Liver (tissue), 9 donors: ENCODE measurements around the gene KXD1. TPM values are rescaled to one million over a fixed set of nuclear protein-coding genes. Genes with fewer than 3 reads are reported as not detected.
A peak's percentile ranks its signal among the peaks of the same experiment; 100 is the strongest.

ENCODE experiments used
- DNase-seq: peaks from one replicate; pipeline ENCODE4 v3.0.0-alpha.2; 2017; ENCODE audit warnings: low spot score
- H3K27ac ChIP-seq, 2 donors: one replicate each; pipeline ENCODE4 v1.7.0; 2013; ENCODE audit warnings: inconsistent platforms in 2 of 2, low read length in 2 of 2, control low read depth in 1 of 2, low read depth in 1 of 2, mild to moderate bottlenecking in 1 of 2
- H3K27me3 ChIP-seq, 4 donors: one replicate each; pipeline versions ENCODE4 v1.6.1 to v1.7.0; 2013; ENCODE audit warnings: low read length in 3 of 4, inconsistent platforms in 1 of 4, mild to moderate bottlenecking in 1 of 4, moderate library complexity in 1 of 4; ENCODE audit not compliant: control insufficient read depth in 4 of 4, insufficient read depth in 4 of 4
- H3K36me3 ChIP-seq, 4 donors: one replicate each; pipeline versions ENCODE4 v1.6.1 to v1.7.0; 2013; ENCODE audit warnings: low read length in 3 of 4, mild to moderate bottlenecking in 3 of 4, low read depth in 1 of 4, moderate library complexity in 1 of 4; ENCODE audit not compliant: control insufficient read depth in 4 of 4, insufficient read depth in 3 of 4
- H3K4me1 ChIP-seq, 4 donors: one replicate each; pipeline versions ENCODE4 v1.6.1 to v1.7.0; 2013; ENCODE audit warnings: low read length in 3 of 4, mild to moderate bottlenecking in 3 of 4, moderate library complexity in 1 of 4; ENCODE audit not compliant: control insufficient read depth in 4 of 4, insufficient read depth in 4 of 4
- H3K4me3 ChIP-seq, 3 donors: one replicate each; pipeline versions ENCODE4 v1.6.1 to v1.7.0; 2013; ENCODE audit warnings: low read length in 3 of 3, control low read depth in 1 of 3, low read depth in 1 of 3, mild to moderate bottlenecking in 1 of 3
- H3K9ac ChIP-seq, 2 donors: one replicate each; pipeline ENCODE4 v1.7.0; 2013; ENCODE audit warnings: low read length in 2 of 2, mild to moderate bottlenecking in 2 of 2, moderate library complexity in 2 of 2, control low read depth in 1 of 2, low read depth in 1 of 2
- H3K9me3 ChIP-seq, 4 donors: one replicate each; pipeline versions ENCODE4 v1.6.1 to v1.7.0; 2013; ENCODE audit warnings: low read length in 3 of 4; ENCODE audit not compliant: control insufficient read depth in 4 of 4
- EGR1 ChIP-seq, 2 donors: IDR thresholded peaks; 2 replicates each; pipeline ENCODE4 v1.6.1; 2016 to 2018; ENCODE audit warnings: antibody characterized with exemption in 2 of 2, low read depth in 2 of 2
- FOXA1 ChIP-seq: IDR thresholded peaks from 2 replicates; pipeline ENCODE4 v1.6.1; 2016; ENCODE audit warnings: antibody characterized with exemption
- FOXA2 ChIP-seq: IDR thresholded peaks from 2 replicates; pipeline ENCODE4 v1.6.1; 2016; ENCODE audit warnings: antibody characterized with exemption
- HNF4A ChIP-seq, 2 donors: conservative IDR thresholded peaks; 2 replicates each; pipeline ENCODE4 v1.6.1; 2016; ENCODE audit warnings: antibody characterized with exemption in 2 of 2, mild to moderate bottlenecking in 2 of 2
- JUND ChIP-seq, 2 donors: IDR thresholded peaks; 2 replicates each; pipeline ENCODE4 v1.6.1; 2016; ENCODE audit warnings: antibody characterized with exemption in 2 of 2
- NR2F2 ChIP-seq: IDR thresholded peaks from 2 replicates; pipeline ENCODE4 v1.6.1; 2016; ENCODE audit warnings: antibody characterized with exemption
- RAD21 ChIP-seq, 2 donors: IDR thresholded peaks; 2 replicates each; pipeline ENCODE4 v1.6.1; 2016; ENCODE audit warnings: antibody characterized with exemption in 2 of 2, mild to moderate bottlenecking in 2 of 2
- REST ChIP-seq: IDR thresholded peaks from 2 replicates; pipeline ENCODE4 v1.6.1; 2016; ENCODE audit warnings: antibody characterized with exemption, mild to moderate bottlenecking
- RXRA ChIP-seq, 2 donors: IDR thresholded peaks; 2 replicates each; pipeline ENCODE4 v1.6.1; 2017 to 2018; ENCODE audit warnings: antibody characterized with exemption in 2 of 2, mild to moderate bottlenecking in 1 of 2
- SP1 ChIP-seq: IDR thresholded peaks from 2 replicates; pipeline ENCODE4 v1.6.1; 2018; ENCODE audit warnings: antibody characterized with exemption, mild to moderate bottlenecking
- TAF1 ChIP-seq: conservative IDR thresholded peaks from 2 replicates; pipeline ENCODE4 v1.6.1; 2016; ENCODE audit warnings: antibody characterized with exemption, mild to moderate bottlenecking
- YY1 ChIP-seq: IDR thresholded peaks from 2 replicates; pipeline ENCODE4 v1.6.1; 2016; ENCODE audit warnings: antibody characterized with exemption, mild to moderate bottlenecking
- WGBS: extraction: QIAGEN DNeasy Blood & Tissue Kit; methylation state at CpG from one replicate; pipeline ENCODE4 v1.1.7; 2013; 5-methylcytosine and 5-hydroxymethylcytosine counted together
- polyA plus RNA-seq, 2 donors: library from polyadenylated mRNA; stranded (reverse) in 1 of 2; unstranded in 1 of 2; fragments of 200-250 nt in 1 of 2; fragments of >200 nt in 1 of 2; fragmentation: Nextera tagmentation in 1 of 2; extraction: Ambion mirVana in 1 of 2; gene quantifications; one replicate each; pipeline versions ENCODE4 v1.2.1 to v1.2.3, GENCODE V29; 2013 to 2015
- total RNA-seq, 2 donors: library from RNA; depleted of rRNA; stranded (reverse); fragments of >200 nt; gene quantifications; one replicate each; pipeline ENCODE4 v1.2.3, GENCODE V29; 2014
- TF ChIP-seq, protein P1 (sequence below): IDR thresholded peaks from 2 replicates; pipeline ENCODE4 v1.6.1; 2016; ENCODE audit warnings: antibody characterized with exemption
- TF ChIP-seq, protein P2 (sequence below): IDR thresholded peaks from 2 replicates; pipeline ENCODE4 v1.6.1; 2016; ENCODE audit warnings: antibody characterized with exemption
- TF ChIP-seq, protein P3 (sequence below): IDR thresholded peaks from 2 replicates; pipeline ENCODE4 v1.6.1; 2016; ENCODE audit warnings: antibody characterized with exemption
- TF ChIP-seq, protein P4 (sequence below): fragments of 150-350 bp; IDR thresholded peaks from 2 replicates; pipeline ENCODE4 v1.5.1; 2017; ENCODE audit warnings: improper control_type of control experiment, low read depth, low read length; ENCODE audit not compliant: missing input control
- donor health status: healthy.
- donor health status: healthy.
- donor health status: healthy.
- donor health status: healthy.
- donor health status: healthy.

KXD1 gene
- total and polyA plus RNA-seq, 4 donors, result 31.8 to 53.6 (median 43.4) TPM

- no peak for TF ChIP-seq HNF4A (conservative IDR thresholded peaks at IDR 0.05)
- TF ChIP-seq FOXA1, result no peak
- no peak for TF ChIP-seq RAD21 (IDR thresholded peaks at IDR 0.05)
- H3K9ac ChIP-seq, result no peak overlapping the region
- peaks cover 0 to 12% (median 3%) of the 10 kb centered on the region in 4 donors for H3K36me3 ChIP-seq
- no peaks in the 10 kb centered on the region for H3K27me3 ChIP-seq
- WGBS, result 67% methylated on average over 5 of the region's 5 CpGs
- no peak for DNase-seq
- no peak overlapping the region for H3K4me3 ChIP-seq
- H3K4me1 ChIP-seq, result peaks cover 2 to 13% (median 7%) of the 10 kb centered on the region in 4 donors
- peak overlapping the region; percentile 13 to 45 for H3K27ac ChIP-seq
- no peaks in the 10 kb centered on the region for H3K9me3 ChIP-seq
Measured at GRCh38 chr19:18559685-18560084, 2.0 kb downstream of the KXD1 start.

- Histone ChIP-seq H3K27ac (peak overlapping the region; percentile 68 to 71), H3K27me3 (no peaks in the 10 kb centered on the region), H3K9ac (no peak overlapping the region), H3K4me1 (peaks cover 2 to 13% (median 7%) of the 10 kb centered on the region in 4 donors), H3K9me3 (no peaks in the 10 kb centered on the region), H3K36me3 (peaks cover 4 to 30% (median 13%) of the 10 kb centered on the region in 4 donors), H3K4me3 (no peak overlapping the region)
- no peak for DNase-seq
- WGBS, result 79% methylated on average over 14 of the region's 14 CpGs
- no peak for TF ChIP-seq FOXA2
- TF ChIP-seq, protein P1, sequence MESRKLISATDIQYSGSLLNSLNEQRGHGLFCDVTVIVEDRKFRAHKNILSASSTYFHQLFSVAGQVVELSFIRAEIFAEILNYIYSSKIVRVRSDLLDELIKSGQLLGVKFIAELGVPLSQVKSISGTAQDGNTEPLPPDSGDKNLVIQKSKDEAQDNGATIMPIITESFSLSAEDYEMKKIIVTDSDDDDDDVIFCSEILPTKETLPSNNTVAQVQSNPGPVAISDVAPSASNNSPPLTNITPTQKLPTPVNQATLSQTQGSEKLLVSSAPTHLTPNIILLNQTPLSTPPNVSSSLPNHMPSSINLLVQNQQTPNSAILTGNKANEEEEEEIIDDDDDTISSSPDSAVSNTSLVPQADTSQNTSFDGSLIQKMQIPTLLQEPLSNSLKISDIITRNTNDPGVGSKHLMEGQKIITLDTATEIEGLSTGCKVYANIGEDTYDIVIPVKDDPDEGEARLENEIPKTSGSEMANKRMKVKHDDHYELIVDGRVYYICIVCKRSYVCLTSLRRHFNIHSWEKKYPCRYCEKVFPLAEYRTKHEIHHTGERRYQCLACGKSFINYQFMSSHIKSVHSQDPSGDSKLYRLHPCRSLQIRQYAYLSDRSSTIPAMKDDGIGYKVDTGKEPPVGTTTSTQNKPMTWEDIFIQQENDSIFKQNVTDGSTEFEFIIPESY, result no peak
- peak; percentile 19 for TF ChIP-seq NR2F2
Measured at GRCh38 chr19:18562086-18562485, 4.4 kb downstream of the KXD1 start.

GRCh38 chr19:18566953-18567352 is 9.3 kb downstream of the KXD1 start:
- no peaks in the 10 kb centered on the region for H3K9me3 ChIP-seq
- no peak overlapping the region for H3K4me3 ChIP-seq
- H3K9ac ChIP-seq, result no peak overlapping the region
- DNase-seq, result no peak
- WGBS, result 96% methylated on average over 8 of the region's 8 CpGs
- H3K27ac ChIP-seq, result no peak overlapping the region
- no peaks in the 10 kb centered on the region for H3K27me3 ChIP-seq
- peaks cover 9 to 53% (median 21%) of the 10 kb centered on the region in 4 donors for H3K36me3 ChIP-seq
- TF ChIP-seq JUND (IDR thresholded peaks at IDR 0.05), result no peak
- no peak for TF ChIP-seq YY1
- TF ChIP-seq NR2F2, result no peak
- H3K4me1 ChIP-seq, result peaks cover 0 to 8% (median 4%) of the 10 kb centered on the region in 4 donors

- H3K27me3 ChIP-seq, result no peaks in the 10 kb centered on the region
- H3K4me3 ChIP-seq, result no peak overlapping the region
- no peak for DNase-seq
- H3K27ac ChIP-seq, result no peak overlapping the region
- peaks cover 10 to 47% (median 21%) of the 10 kb centered on the region in 4 donors for H3K36me3 ChIP-seq
- peaks cover 4 to 20% (median 11%) of the 10 kb centered on the region in 4 donors for H3K4me1 ChIP-seq
- no peak overlapping the region for H3K9ac ChIP-seq
- TF ChIP-seq FOXA1, result no peak
- no peak for TF ChIP-seq EGR1 (IDR thresholded peaks at IDR 0.05; ENCODE audit: low read depth in 2 of 2)
- TF ChIP-seq, protein P2, sequence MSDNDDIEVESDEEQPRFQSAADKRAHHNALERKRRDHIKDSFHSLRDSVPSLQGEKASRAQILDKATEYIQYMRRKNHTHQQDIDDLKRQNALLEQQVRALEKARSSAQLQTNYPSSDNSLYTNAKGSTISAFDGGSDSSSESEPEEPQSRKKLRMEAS, result no peak
- TF ChIP-seq, protein P3, sequence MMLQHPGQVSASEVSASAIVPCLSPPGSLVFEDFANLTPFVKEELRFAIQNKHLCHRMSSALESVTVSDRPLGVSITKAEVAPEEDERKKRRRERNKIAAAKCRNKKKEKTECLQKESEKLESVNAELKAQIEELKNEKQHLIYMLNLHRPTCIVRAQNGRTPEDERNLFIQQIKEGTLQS, result no peak
- TF ChIP-seq YY1, result no peak
- TF ChIP-seq, protein P4, sequence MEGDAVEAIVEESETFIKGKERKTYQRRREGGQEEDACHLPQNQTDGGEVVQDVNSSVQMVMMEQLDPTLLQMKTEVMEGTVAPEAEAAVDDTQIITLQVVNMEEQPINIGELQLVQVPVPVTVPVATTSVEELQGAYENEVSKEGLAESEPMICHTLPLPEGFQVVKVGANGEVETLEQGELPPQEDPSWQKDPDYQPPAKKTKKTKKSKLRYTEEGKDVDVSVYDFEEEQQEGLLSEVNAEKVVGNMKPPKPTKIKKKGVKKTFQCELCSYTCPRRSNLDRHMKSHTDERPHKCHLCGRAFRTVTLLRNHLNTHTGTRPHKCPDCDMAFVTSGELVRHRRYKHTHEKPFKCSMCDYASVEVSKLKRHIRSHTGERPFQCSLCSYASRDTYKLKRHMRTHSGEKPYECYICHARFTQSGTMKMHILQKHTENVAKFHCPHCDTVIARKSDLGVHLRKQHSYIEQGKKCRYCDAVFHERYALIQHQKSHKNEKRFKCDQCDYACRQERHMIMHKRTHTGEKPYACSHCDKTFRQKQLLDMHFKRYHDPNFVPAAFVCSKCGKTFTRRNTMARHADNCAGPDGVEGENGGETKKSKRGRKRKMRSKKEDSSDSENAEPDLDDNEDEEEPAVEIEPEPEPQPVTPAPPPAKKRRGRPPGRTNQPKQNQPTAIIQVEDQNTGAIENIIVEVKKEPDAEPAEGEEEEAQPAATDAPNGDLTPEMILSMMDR, result no peak
- TF ChIP-seq RXRA (IDR thresholded peaks at IDR 0.05), result no peak
- no peak for TF ChIP-seq FOXA2
- TF ChIP-seq REST, result no peak
- TF ChIP-seq TAF1, result no peak
- no peak for TF ChIP-seq SP1
- TF ChIP-seq NR2F2, result no peak
- TF ChIP-seq JUND (IDR thresholded peaks at IDR 0.05), result no peak
- TF ChIP-seq HNF4A (conservative IDR thresholded peaks at IDR 0.05), result no peak
- no peak for TF ChIP-seq RAD21 (IDR thresholded peaks at IDR 0.05)
- WGBS, result 96% methylated on average over 15 of the region's 15 CpGs
- H3K9me3 ChIP-seq, result no peaks in the 10 kb centered on the region
Measured at GRCh38 chr19:18568367-18568766, 10.7 kb downstream of the KXD1 start.
